GM11168 (cell line): ENCODE results near the gene STK10.

Source experiments
- in situ Hi-C: fragments of 300-500 bp; cut with MboI; formaldehyde crosslinking; loops from one replicate; pipeline ENCODE4 v1.12.0; 2022; ENCODE audit warnings: low sequenced_read_pairs; ENCODE audit not compliant: unreplicated experiment

The STK10 gene

GRCh38 chr5:172095368-172096206, 92.4 kb downstream of the STK10 start:
- in situ Hi-C loops = no loop called here

- in situ Hi-C loops = no loop called here
These were observed 94.1 kb downstream of the STK10 start for GRCh38 chr5:172093965-172094364.

- in situ Hi-C loops = no loop called here
These were observed 94.5 kb downstream of the STK10 start for GRCh38 chr5:172093559-172093958.

GRCh38 chr5:172091956-172092732, 95.9 kb downstream of the STK10 start:
- in situ Hi-C loops = no loop called here

- in situ Hi-C loops = no loop called here
These were observed 97.0 kb downstream of the STK10 start for GRCh38 chr5:172090976-172091547.

- in situ Hi-C loops = no loop called here
These were observed 98.5 kb downstream of the STK10 start for GRCh38 chr5:172089298-172090117.

GRCh38 chr5:172088801-172089200, 99.2 kb downstream of the STK10 start:
- in situ Hi-C loops = no loop called here

- in situ Hi-C loops = no loop called here
These were observed 101.6 kb downstream of the STK10 start for GRCh38 chr5:172086194-172086975.

- in situ Hi-C loops = no loop called here
These were observed 102.3 kb downstream of the STK10 start for GRCh38 chr5:172085738-172086137.

GRCh38 chr5:172082180-172082579, 105.8 kb downstream of the STK10 start:
- in situ Hi-C loops = no loop called here

GRCh38 chr5:172079876-172080275, 108.1 kb downstream of the STK10 start:
- in situ Hi-C loops = no loop called here

- in situ Hi-C loops = no loop called here
These were observed 109.2 kb downstream of the STK10 start for GRCh38 chr5:172078726-172079345.

GRCh38 chr5:172077664-172078425, 110.2 kb downstream of the STK10 start:
- in situ Hi-C loops = no loop called here

GRCh38 chr5:172076761-172077244, 111.2 kb downstream of the STK10 start:
- in situ Hi-C loops = no loop called here

GRCh38 chr5:172075656-172076055, 112.4 kb downstream of the STK10 start:
- in situ Hi-C loops = no loop called here

- in situ Hi-C loops = no loop called here
These were observed 113.1 kb downstream of the STK10 start for GRCh38 chr5:172074896-172075295.

- in situ Hi-C loops = no loop called here
These were observed 116.6 kb downstream of the STK10 start for GRCh38 chr5:172071309-172071875.
